K562 (cell line): Measurements from ENCODE around the gene ITGAE. TPM values are rescaled to one million over a fixed set of nuclear protein-coding genes. Genes with fewer than 3 reads are reported as not detected.

ENCODE experiments used
- ATAC-seq: fragments of 200-7000 bp; cut with Tn5 transposase; 3 replicates; pipeline ENCODE4 v1.9.1; 2020; ENCODE audit warnings: moderate library complexity
- BruUV-seq: library from RNA; stranded (reverse); fragments of 400-500 nt; replicated peaks from 2 replicates; lab custom pipeline; 2021; lab: Mats Ljungman, UMichigan
- CTCF ChIA-PET: fragments of 300-600 bp; formaldehyde crosslinking; extraction: SDS; loops from one replicate; lab custom pipeline; 2021; ENCODE audit warnings: low intra/inter-chr PET ratio; lab: Yijun Ruan, JAX
- POLR2A ChIA-PET: fragments of 300-600, 350-650 bp; sonication (Branson Sonifier 250); formaldehyde crosslinking; extraction: SDS; loops from one replicate; lab custom pipeline; 2021; ENCODE audit warnings: antibody characterized with exemption, inconsistent platforms; lab: Yijun Ruan, JAX
- DNase-seq, 4 experiments: peaks; one replicate each; pipeline versions ENCODE4 v3.0.0 to v3.0.0-alpha.2; 2011 to 2018; ENCODE audit warnings: low spot score in 3 of 4, mixed read lengths in 3 of 4; ENCODE audit errors: extremely low read depth in 1 of 4
- FAIRE-seq: peaks from 2 replicates; lab custom pipeline; 2011; peaks lifted over from hg19 to GRCh38; lab: Jason Lieb, UNC
- H2AFZ ChIP-seq: 2 replicates; pipeline ENCODE4 v1.6.0; 2011; ENCODE audit warnings: low read depth, low read length, control low read depth, inconsistent platforms
- H3K27ac ChIP-seq: fragments of 200-600 bp; 3 replicates; pipeline ENCODE4 v1.8.0; 2011; ENCODE audit warnings: low read depth, mild to moderate bottlenecking, control low read depth, inconsistent platforms, low read length, moderate library complexity, mixed read lengths; ENCODE audit errors: extremely low read depth
- H3K27me3 ChIP-seq, 2 experiments: fragments of 300-600 bp in 1 of 2; 2 replicates in 1 of 2; 3 replicates in 1 of 2; pipeline versions ENCODE4 v1.6.0 to v1.8.0; 2011; ENCODE audit warnings: inconsistent platforms in 2 of 2, low read length in 2 of 2, mild to moderate bottlenecking in 1 of 2, mixed read lengths in 1 of 2, moderate library complexity in 1 of 2; ENCODE audit not compliant: control insufficient read depth in 2 of 2, insufficient read depth in 2 of 2
- H3K36me3 ChIP-seq: fragments of 300-600 bp; 3 replicates; pipeline ENCODE4 v1.8.0; 2011; ENCODE audit warnings: mild to moderate bottlenecking, low read length, inconsistent platforms; ENCODE audit not compliant: control insufficient read depth, insufficient read depth
- H3K4me1 ChIP-seq, 2 experiments: fragments of 200-600 bp in 1 of 2; replicated peaks in 1 of 2; 2 replicates in 1 of 2; 3 replicates in 1 of 2; pipeline versions ENCODE4 v1.5.1 to v1.8.0; 2011; ENCODE audit warnings: inconsistent platforms in 2 of 2, low read length in 2 of 2, mild to moderate bottlenecking in 1 of 2, mixed read lengths in 1 of 2, moderate library complexity in 1 of 2; ENCODE audit not compliant: control insufficient read depth in 2 of 2, insufficient read depth in 2 of 2
- H3K4me2 ChIP-seq: 2 replicates; pipeline ENCODE4 v1.6.1; 2011; ENCODE audit warnings: low read length, control low read depth, inconsistent platforms, mixed read lengths; ENCODE audit not compliant: insufficient read depth
- H3K4me3 ChIP-seq: fragments of 200-600 bp; sonication (generic), shearing (Covaris generic); 2 replicates; pipeline ENCODE4 v1.5.1; 2016; ENCODE audit warnings: control low read depth, inconsistent platforms
- H3K79me2 ChIP-seq: fragments of 200-600 bp; 3 replicates; pipeline ENCODE4 v1.8.0; 2011; ENCODE audit warnings: low read length, inconsistent platforms; ENCODE audit not compliant: control insufficient read depth, insufficient read depth
- H3K9ac ChIP-seq, 2 experiments: 2 replicates each; pipeline versions ENCODE4 v1.6.0 to v1.6.1; 2011; ENCODE audit warnings: low read depth in 2 of 2, low read length in 2 of 2, control low read depth in 1 of 2, inconsistent platforms in 1 of 2, mild to moderate bottlenecking in 1 of 2, mixed read lengths in 1 of 2; ENCODE audit not compliant: insufficient read depth in 1 of 2
- H3K9me1 ChIP-seq: one replicate; pipeline ENCODE4 v1.6.0; 2011; ENCODE audit warnings: inconsistent platforms, mild to moderate bottlenecking, low read length, moderate library complexity; ENCODE audit not compliant: control insufficient read depth, insufficient read depth
- H3K9me3 ChIP-seq: replicated peaks from 2 replicates; pipeline ENCODE4 v1.5.1; 2011; ENCODE audit warnings: low read depth, low read length, inconsistent platforms; ENCODE audit not compliant: control insufficient read depth, insufficient read depth
- H4K20me1 ChIP-seq: replicated peaks from 2 replicates; pipeline ENCODE4 v1.6.1; 2011; ENCODE audit warnings: low read length, inconsistent platforms, mixed read lengths; ENCODE audit not compliant: control insufficient read depth, insufficient read depth
- BCLAF1 ChIP-seq, 2 experiments: fragments of 450-650 bp in 1 of 2; IDR thresholded peaks; 2 replicates each; pipeline ENCODE4 v1.6.1; 2011 to 2017; ENCODE audit warnings: low read depth in 2 of 2, antibody characterized with exemption in 1 of 2, borderline replicate concordance in 1 of 2, low read length in 1 of 2, mild to moderate bottlenecking in 1 of 2, mixed read lengths in 1 of 2; ENCODE audit not compliant: control insufficient read depth in 1 of 2
- BRD9 ChIP-seq: fragments of 450-650 bp; IDR thresholded peaks from 2 replicates; pipeline ENCODE4 v1.6.1; 2018; ENCODE audit warnings: low read depth; ENCODE audit not compliant: partially characterized antibody
- CBX3 ChIP-seq, 2 experiments: IDR thresholded peaks; 1 replicate in 1 of 2; 2 replicates in 1 of 2; pipeline ENCODE4 v1.6.1; 2012; ENCODE audit warnings: inconsistent platforms in 2 of 2, low read length in 2 of 2, borderline replicate concordance in 1 of 2, control low read depth in 1 of 2
- CEBPB ChIP-seq: fragments of 450-650 bp; IDR thresholded peaks from 2 replicates; pipeline ENCODE4 v1.6.1; 2016; ENCODE audit warnings: missing genetic modification characterization, missing compliant biosample characterization
- CUX1 ChIP-seq: fragments of 200-800 bp; sonication (Bioruptor generic); IDR thresholded peaks from 2 replicates; pipeline ENCODE4 v1.6.1; 2016; ENCODE audit warnings: missing genetic modification characterization, missing compliant biosample characterization
- GATAD2A ChIP-seq: fragments of 450-650 bp; IDR thresholded peaks from 2 replicates; pipeline ENCODE4 v1.6.1; 2017
- HMG20A ChIP-seq: fragments of 450-650 bp; formaldehyde crosslinking; conservative IDR thresholded peaks from 2 replicates; pipeline ENCODE4 v1.4.0; 2020; ENCODE audit warnings: mild to moderate bottlenecking, mixed read lengths
- KDM1A ChIP-seq, 2 experiments: fragments of 450-650 bp; IDR thresholded peaks; 2 replicates each; pipeline ENCODE4 v1.6.1; 2016; ENCODE audit warnings: mild to moderate bottlenecking in 2 of 2
- RBBP5 ChIP-seq: fragments of 200-600 bp; sonication (generic); IDR thresholded peaks from 2 replicates; pipeline ENCODE4 v1.6.1; 2012; ENCODE audit warnings: borderline replicate concordance, mild to moderate bottlenecking, low read length, control low read depth, inconsistent platforms; ENCODE audit not compliant: insufficient read depth, poor library complexity, severe bottlenecking
- SREBF1 ChIP-seq: fragments of 150-350 bp; IDR thresholded peaks from 2 replicates; pipeline ENCODE4 v1.6.1; 2014; ENCODE audit warnings: antibody characterized with exemption, low read depth, low read length, borderline replicate concordance
- ZNF75A ChIP-seq: fragments of 450-650 bp; formaldehyde crosslinking; IDR thresholded peaks from 2 replicates; pipeline ENCODE4 v1.4.0; 2020; ENCODE audit warnings: mild to moderate bottlenecking
- WGBS: fragments of 100-300 bp; shearing (Covaris generic); methylation state at CpG from one replicate; pipeline ENCODE4 v1.1.6; 2016; ENCODE audit warnings: low coverage, mixed read lengths; ENCODE audit not compliant: insufficient coverage; ENCODE audit errors: missing lambda C conversion rate; 5-methylcytosine and 5-hydroxymethylcytosine counted together
- in situ Hi-C: fragments of 300-500 bp; cut with MboI; formaldehyde crosslinking; loops from 4 replicates; pipeline ENCODE4 v1.15.0; 2018; ENCODE audit warnings: inconsistent platforms, mixed read lengths
- intact Hi-C: fragments of 100-400 bp; cut with micrococcal nuclease; formaldehyde crosslinking; loops from 2 replicates; pipeline ENCODE4 v1.14.2; 2022
- polyA plus RNA-seq, 8 experiments: library from polyadenylated mRNA; depleted of rRNA in 4 of 8; stranded (reverse) in 5 of 8; unstranded in 3 of 8; fragments of >200 nt; fragmentation: Nextera tagmentation in 2 of 8; fragmentation: Illumina TruSeq in 1 of 8; extraction: Ambion mirVana in 2 of 8; extraction: Trizol in 1 of 8; gene quantifications; 2 replicates each; pipeline versions ENCODE4 v1.2.1 to v1.2.3, GENCODE V29; 2011 to 2014; ENCODE audit warnings: inconsistent platforms in 1 of 8, missing spikeins in 1 of 8
- total RNA-seq, 7 experiments: library from RNA; depleted of rRNA in 6 of 7; stranded (reverse); fragments of >200 nt in 6 of 7; fragmentation: Illumina TruSeq in 2 of 7; extraction: Trizol in 2 of 7; gene quantifications; 2 replicates each; pipeline versions ENCODE4 v1.2.1 to v1.2.3, GENCODE V29; 2011 to 2021; ENCODE audit warnings: low replicate concordance in 1 of 7

Gene ITGAE
- total and polyA plus RNA-seq, 9 of the 15 experiments (the other 6 are each of a cell fraction or from before 2014, with no cell fraction given): 14.8 to 160 (median 27.0) TPM

DNA sequence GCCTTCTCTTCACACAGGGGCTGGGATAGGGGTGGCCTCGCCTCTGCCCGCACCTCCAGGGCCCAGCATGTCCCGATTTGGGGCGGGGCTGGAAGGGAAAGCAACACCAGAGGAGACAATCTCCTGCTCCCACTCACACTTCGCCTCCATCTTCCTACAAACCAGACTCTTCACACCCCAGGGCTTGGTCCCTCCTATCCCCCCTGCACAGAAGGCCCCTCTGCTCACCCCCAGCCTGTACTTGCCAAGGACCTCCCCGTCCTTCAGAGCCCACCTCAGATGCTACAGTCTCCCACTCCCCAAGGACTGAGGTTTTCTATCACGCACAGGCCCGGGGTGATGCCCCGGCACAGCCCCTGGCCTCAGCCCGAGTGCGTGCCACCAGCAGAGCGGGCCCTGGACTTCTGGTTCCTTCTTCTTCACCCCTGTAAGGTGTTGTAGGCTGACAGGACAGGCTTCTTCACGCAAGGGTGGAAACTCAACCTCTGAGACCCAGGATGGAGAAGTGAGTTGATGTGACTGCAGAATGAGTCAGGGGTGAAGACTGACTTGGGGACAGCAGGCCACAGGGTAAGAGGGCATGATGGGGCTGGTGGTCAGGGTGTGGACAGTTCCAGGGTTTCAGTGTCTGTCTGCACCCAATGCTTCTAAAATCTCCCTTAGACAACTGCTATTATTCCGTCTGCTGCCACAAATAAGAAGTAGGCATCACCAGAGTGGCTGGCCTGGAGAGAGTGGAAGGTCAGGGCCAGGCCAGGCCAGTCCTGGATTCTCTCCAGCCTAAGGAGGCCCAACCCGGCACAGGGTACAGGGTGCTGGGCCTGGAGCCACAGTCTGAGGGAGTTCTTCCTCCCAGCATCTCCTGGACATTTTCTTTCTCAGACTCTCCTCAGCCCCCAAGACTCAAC, 2.5 kb downstream of the ITGAE start (continued):
- no peak for TF ChIP-seq CEBPB
- TF ChIP-seq, all 486 proteins: peak for 0

DNA sequence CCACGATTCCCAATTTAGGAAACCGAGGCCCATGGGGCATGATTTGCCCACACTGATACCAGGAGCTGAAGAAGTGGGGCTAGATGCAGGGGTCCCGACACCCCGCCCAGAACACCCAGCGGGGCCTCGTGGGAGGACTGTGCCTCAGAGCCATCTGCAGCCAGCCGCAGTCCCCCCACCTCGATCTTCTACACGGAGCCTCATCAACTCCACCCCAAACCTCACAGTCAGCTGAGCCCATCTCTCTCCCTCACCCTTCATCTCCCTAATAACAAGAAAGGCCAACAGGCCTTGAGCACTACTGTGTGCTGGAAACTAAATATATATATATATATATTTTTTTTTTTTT, 4.2 kb downstream of the ITGAE start:
- no peak overlapping the region for H3K4me3 ChIP-seq
- peaks cover 0 to 13% of the 10 kb centered on the region in 2 experiments; a peak in 2 of 5 replicates for H3K4me1 ChIP-seq
- H3K9me1 ChIP-seq: no peaks in the 10 kb centered on the region
- H3K79me2 ChIP-seq: no peaks in the 10 kb centered on the region
- H3K27ac ChIP-seq: no peak overlapping the region
- POLR2A ChIA-PET: no interaction called here
- 42% methylated on average over 9 of the region's 9 CpGs for WGBS
- no peaks in the 10 kb centered on the region for H4K20me1 ChIP-seq
- no peak for ATAC-seq
- no peak for DNase-seq
- CTCF ChIA-PET: no interaction called here
- H2AFZ ChIP-seq: no peak overlapping the region
- no peak overlapping the region for H3K9ac ChIP-seq
- peaks cover 0 to 4% of the 10 kb centered on the region in 2 experiments; a peak in 1 of 5 replicates for H3K27me3 ChIP-seq
- no peaks in the 10 kb centered on the region for H3K9me3 ChIP-seq
- in situ Hi-C loops (no loop called here), intact Hi-C loops (no loop called here)
- FAIRE-seq: no peak
- BruUV-seq: no TSS peak
- no peak overlapping the region for H3K4me2 ChIP-seq
- H3K36me3 ChIP-seq: no peaks in the 10 kb centered on the region
- TF ChIP-seq BCLAF1 (IDR thresholded peaks at IDR 0.05; ENCODE audit: borderline replicate concordance in 1 of 2, control insufficient read depth in 1 of 2, low read depth in 2 of 2, low read length in 1 of 2) (no peak), SREBF1 (no peak), GATAD2A (no peak), BRD9 (no peak), CUX1 (CRISPR knock-in tag) (no peak), HMG20A (CRISPR knock-in tag) (no peak), CBX3 (IDR thresholded peaks at IDR 0.05; ENCODE audit: borderline replicate concordance in 1 of 2, low read length in 2 of 2) (no peak), KDM1A (IDR thresholded peaks at IDR 0.05) (no peak), ZNF75A (CRISPR knock-in tag) (no peak), RBBP5 (no peak)
